Esophagus squamous epithelium (tissue), 5 donors: Measurements from ENCODE around the gene DMAP1. TPM values are rescaled to one million over a fixed set of nuclear protein-coding genes. Genes with fewer than 3 reads are reported as not detected.

ENCODE experiments used
- DNase-seq: peaks from one replicate; lab custom pipeline; 2025; lab: John Stamatoyannopoulos, UW
- H3K27ac ChIP-seq, 4 donors: fragments of 200-600 bp; sonication (generic); one replicate each; pipeline ENCODE4 v1.5.1; 2016 to 2019; ENCODE audit warnings: mild to moderate bottlenecking in 1 of 4
- H3K27me3 ChIP-seq, 4 donors: fragments of 200-600 bp; sonication (generic); 1 replicate in 3 of 4; 2 replicates in 1 of 4; pipeline versions ENCODE4 v1.5.1 to v1.6.0; 2017 to 2021; ENCODE audit warnings: antibody characterized with exemption in 1 of 4
- H3K36me3 ChIP-seq, 3 donors: fragments of 200-600 bp; sonication (generic); one replicate each; pipeline ENCODE4 v1.5.1; 2016 to 2019
- H3K4me1 ChIP-seq, 3 donors: fragments of 200-600 bp; sonication (generic); one replicate each; pipeline ENCODE4 v1.5.1; 2017 to 2019
- H3K4me3 ChIP-seq, 4 donors: fragments of 200-600 bp; sonication (generic); 1 replicate in 3 of 4; 2 replicates in 1 of 4; pipeline ENCODE4 v1.5.1; 2016 to 2019; ENCODE audit warnings: mild to moderate bottlenecking in 2 of 4, moderate library complexity in 1 of 4
- H3K9me3 ChIP-seq, 3 donors: fragments of 200-600 bp; sonication (generic); one replicate each; pipeline ENCODE4 v1.5.1; 2016 to 2019
- CTCF ChIP-seq, 6 experiments: fragments of 450-650 bp in 4 of 6; fragments of 200-600 bp in 2 of 6; sonication (generic) in 2 of 6; IDR thresholded peaks; one replicate each; pipeline ENCODE4 v1.5.1; 2016 to 2019; ENCODE audit warnings: antibody characterized with exemption in 6 of 6, mild to moderate bottlenecking in 4 of 6, moderate library complexity in 4 of 6
- POLR2A ChIP-seq, 4 donors: fragments of 450-650 bp; IDR thresholded peaks; one replicate each; pipeline ENCODE4 v1.6.1; 2017; ENCODE audit warnings: antibody characterized with exemption in 4 of 4, mild to moderate bottlenecking in 4 of 4, moderate library complexity in 3 of 4
- WGBS, 2 donors: methylation state at CpG; one replicate each; pipeline ENCODE4 v1.1.5; 2018; 5-methylcytosine and 5-hydroxymethylcytosine counted together
- intact Hi-C: fragments of 100-400 bp; cut with DNase I; formaldehyde crosslinking; loops from one replicate; pipeline ENCODE4 v1.15.0; 2022
- total RNA-seq, 4 donors: library from RNA; depleted of rRNA; stranded (reverse); fragments of >200 nt; gene quantifications; one replicate each; pipeline ENCODE4 v1.1.0, GENCODE V29; 2016
- donor health status: DM: yes; HTN: yes; CAD: no.

DMAP1 gene
- total RNA-seq, 4 donors from 2014 or later = 19.2 to 45.2 (median 22.0) TPM

- Histone ChIP-seq H3K4me1 (peaks cover 0 to 40% (median 0%) of the 10 kb centered on the region in 3 donors), H3K4me3 (no peak overlapping the region), H3K36me3 (peaks cover 0 to 11% (median 0%) of the 10 kb centered on the region in 3 donors), H3K9me3 (no peaks in the 10 kb centered on the region), H3K27ac (peak overlapping the region in 3 of 4 donors; percentile 75 to 87 (median 84)), H3K27me3 (no peaks in the 10 kb centered on the region)
- TF ChIP-seq CTCF (IDR thresholded peaks at IDR 0.05) = peak in 4 of 6 experiments; percentile 22 to 38 (median 24)
- TF ChIP-seq POLR2A (IDR thresholded peaks at IDR 0.05) = no peak
- no peak for DNase-seq
- intact Hi-C loops = no loop called here
- WGBS, 2 donors = 75 to 81% methylated on average over 25 to 26 of the region's 33 CpGs
These were observed 24.6 kb downstream of the DMAP1 start for GRCh38 chr1:44237721-44238457.

DNA sequence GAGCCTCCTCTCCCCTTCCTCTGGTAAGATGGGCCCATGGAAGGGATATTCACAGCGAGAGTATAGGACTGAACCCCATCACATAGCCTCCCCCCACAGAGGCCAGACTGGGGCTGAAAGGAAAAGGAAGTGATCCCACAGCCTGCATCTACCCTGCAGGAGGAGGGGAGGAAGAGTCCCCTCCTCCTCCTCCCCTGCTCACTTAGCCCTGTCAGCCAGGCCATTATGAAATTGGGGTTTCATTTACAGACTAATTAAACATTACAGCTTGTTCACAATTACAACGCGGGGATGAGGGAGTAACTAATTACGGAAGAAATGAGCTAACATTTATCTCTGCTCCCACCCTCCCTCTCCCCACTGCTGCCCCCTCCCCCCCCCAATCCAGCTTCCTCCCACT lies 25.4 kb downstream of the DMAP1 start:
- 63 to 96% methylated on average over 3 of the region's 4 CpGs for WGBS, 2 donors
- no peak for DNase-seq
- TF ChIP-seq CTCF (IDR thresholded peaks at IDR 0.05) (no peak), POLR2A (IDR thresholded peaks at IDR 0.05) (no peak)

DNA sequence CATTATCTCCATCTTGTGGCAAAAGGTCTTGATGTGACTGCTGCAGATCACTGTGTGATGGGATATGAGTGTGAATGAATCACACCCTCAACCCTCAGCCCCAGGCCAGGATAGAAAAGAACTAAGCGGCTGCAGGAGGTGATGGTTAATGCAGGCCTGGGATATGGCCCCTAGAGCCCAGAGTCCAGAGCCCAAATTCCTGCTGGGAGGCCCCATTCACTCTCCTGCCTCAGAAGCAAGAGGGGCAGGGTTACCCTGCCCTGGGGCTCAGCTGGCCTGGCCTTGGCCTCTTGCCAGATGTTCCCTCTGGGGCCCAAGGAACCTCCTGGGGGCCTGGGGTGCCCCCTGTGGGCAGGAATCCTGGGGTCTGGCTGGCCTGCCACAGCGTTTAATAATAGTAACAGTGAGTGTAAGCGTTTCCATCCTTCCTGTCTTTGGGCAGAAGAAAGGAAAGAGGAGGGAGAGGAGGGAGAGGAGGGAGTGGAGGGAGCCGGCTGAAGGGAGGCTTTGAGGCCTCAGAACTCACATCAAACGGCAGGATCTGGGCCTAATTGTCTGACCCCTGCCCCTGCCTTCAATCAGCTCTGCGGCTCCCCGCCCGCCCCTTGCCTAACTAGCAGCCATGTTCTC lies 26.2 kb downstream of the DMAP1 start:
- H3K27ac ChIP-seq = peak overlapping the region; percentile 69 to 87 (median 80)
- peaks cover 0 to 26% (median 8%) of the 10 kb centered on the region in 3 donors for H3K36me3 ChIP-seq
- H3K9me3 ChIP-seq = no peaks in the 10 kb centered on the region
- DNase-seq = no peak
- WGBS, 2 donors = 25 to 55% methylated on average over 2 to 7 of the region's 8 CpGs
- peaks cover 0 to 40% (median 0%) of the 10 kb centered on the region in 3 donors for H3K4me1 ChIP-seq
- no peaks in the 10 kb centered on the region for H3K27me3 ChIP-seq
- TF ChIP-seq POLR2A (IDR thresholded peaks at IDR 0.05) (no peak), CTCF (IDR thresholded peaks at IDR 0.05) (peak in 2 of 6 experiments; percentile 18 to 27)
- H3K4me3 ChIP-seq = no peak overlapping the region
- intact Hi-C loops = no loop called here

More for the DNA sequence above, 25.4 kb downstream of the DMAP1 start:
- H3K27me3 ChIP-seq = no peaks in the 10 kb centered on the region
- peaks cover 0 to 40% (median 0%) of the 10 kb centered on the region in 3 donors for H3K4me1 ChIP-seq
- no peaks in the 10 kb centered on the region for H3K9me3 ChIP-seq
- intact Hi-C loops = no loop called here
- peak overlapping the region in 3 of 4 donors; percentile 75 to 87 (median 84) for H3K27ac ChIP-seq
- no peak overlapping the region for H3K4me3 ChIP-seq
- H3K36me3 ChIP-seq = peaks cover 0 to 18% (median 5%) of the 10 kb centered on the region in 3 donors

GRCh38 chr1:44239961-44240371 lies 26.7 kb downstream of the DMAP1 start:
- no peak for TF ChIP-seq CTCF (IDR thresholded peaks at IDR 0.05)
- no peak for TF ChIP-seq POLR2A (IDR thresholded peaks at IDR 0.05)
- Histone ChIP-seq H3K27ac (peak overlapping the region; percentile 69 to 87 (median 80)), H3K9me3 (no peaks in the 10 kb centered on the region), H3K27me3 (no peaks in the 10 kb centered on the region), H3K36me3 (peaks cover 0 to 29% (median 8%) of the 10 kb centered on the region in 3 donors), H3K4me1 (peaks cover 0 to 40% (median 0%) of the 10 kb centered on the region in 3 donors), H3K4me3 (no peak overlapping the region)
- intact Hi-C loops = no loop called here
- no peak for DNase-seq
- 43 to 83% methylated on average over 2 to 3 of the region's 3 CpGs for WGBS, 2 donors
